Activated T-cell treated with anti-CD3 and anti-CD28 coated beads for 48 hours (primary cell): ENCODE data around the gene SLC35A1.
"Not testable (repeated sequence)": the region's sequence is repeated elsewhere in the genome, so short reads cannot be mapped to it uniquely, and the experiment has no call there.

Experiments used
- DNase-seq: peaks from one replicate; pipeline ENCODE4 v3.0.0-alpha.2; 2020; ENCODE audit warnings: low read depth

Gene SLC35A1, protein sequence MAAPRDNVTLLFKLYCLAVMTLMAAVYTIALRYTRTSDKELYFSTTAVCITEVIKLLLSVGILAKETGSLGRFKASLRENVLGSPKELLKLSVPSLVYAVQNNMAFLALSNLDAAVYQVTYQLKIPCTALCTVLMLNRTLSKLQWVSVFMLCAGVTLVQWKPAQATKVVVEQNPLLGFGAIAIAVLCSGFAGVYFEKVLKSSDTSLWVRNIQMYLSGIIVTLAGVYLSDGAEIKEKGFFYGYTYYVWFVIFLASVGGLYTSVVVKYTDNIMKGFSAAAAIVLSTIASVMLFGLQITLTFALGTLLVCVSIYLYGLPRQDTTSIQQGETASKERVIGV

DNA sequence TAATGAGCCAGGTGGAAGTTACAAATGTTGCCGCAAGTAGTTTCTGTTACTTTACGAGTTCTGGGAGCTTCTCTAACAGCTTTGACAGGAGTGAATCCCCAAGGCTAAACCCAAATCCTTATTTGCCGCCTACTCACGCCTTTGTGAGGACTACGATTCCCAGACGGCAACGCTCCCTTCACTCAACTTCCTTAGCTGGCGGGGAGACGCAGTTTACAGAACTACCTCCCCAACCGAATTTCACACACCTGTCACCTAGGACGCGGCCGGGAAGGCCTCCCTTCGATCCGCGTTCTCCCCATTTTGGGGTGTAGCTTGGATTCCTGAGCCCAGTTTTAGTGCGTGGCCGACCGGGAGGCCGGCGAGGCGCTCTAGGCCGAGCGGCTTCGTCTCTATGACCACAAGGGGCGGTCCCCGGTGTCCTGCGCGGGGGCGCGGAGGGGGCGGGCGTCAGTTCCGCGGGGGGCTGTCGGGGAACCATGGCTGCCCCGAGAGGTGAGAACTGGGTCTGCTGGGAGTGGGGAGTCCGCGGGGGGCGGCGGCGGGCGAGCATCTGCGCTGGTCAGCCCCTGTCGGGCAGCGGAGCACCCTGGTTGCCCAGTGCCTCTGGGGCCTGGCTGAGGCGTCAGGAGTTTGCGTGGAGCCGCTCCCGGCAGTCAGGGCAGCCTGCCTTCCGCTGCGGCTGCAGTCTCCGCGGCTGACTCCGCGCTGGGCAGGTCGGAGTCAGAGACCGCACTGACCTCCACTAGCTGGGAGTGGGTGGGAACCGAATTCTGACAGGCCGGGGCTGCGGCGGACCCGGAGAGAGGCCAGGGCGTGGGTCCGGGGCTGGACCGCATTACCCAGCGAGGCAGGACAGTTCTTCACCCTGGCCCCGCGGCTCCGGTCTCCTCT is at the start of gene SLC35A1:
TSS of gene SLC35A1 (plus strand) at position 450 of the 894 bp plus-strand sequence. CDS start at position 480, 30 bp downstream.
- DNase-seq: peak; percentile 81

DNA sequence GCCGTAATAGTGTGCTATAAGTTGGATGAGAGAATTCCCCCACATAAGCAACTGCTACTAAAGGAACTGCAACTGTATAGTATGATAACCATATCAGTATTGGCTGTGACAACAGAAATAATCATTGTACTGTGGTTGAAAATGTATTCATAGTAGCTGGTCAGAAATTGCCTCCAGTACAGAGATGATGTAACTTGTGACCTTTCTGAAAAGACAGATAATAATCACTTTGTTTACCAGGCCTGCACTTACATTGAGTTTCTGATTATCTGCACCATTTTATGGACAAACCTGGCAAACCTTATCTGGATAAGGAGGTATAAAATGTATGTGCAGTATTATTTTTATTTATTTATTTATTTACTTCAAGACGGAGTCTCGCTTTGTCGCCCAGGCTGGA is 46.0 kb upstream of the SLC35A1 start:
- DNase-seq: no peak

DNA sequence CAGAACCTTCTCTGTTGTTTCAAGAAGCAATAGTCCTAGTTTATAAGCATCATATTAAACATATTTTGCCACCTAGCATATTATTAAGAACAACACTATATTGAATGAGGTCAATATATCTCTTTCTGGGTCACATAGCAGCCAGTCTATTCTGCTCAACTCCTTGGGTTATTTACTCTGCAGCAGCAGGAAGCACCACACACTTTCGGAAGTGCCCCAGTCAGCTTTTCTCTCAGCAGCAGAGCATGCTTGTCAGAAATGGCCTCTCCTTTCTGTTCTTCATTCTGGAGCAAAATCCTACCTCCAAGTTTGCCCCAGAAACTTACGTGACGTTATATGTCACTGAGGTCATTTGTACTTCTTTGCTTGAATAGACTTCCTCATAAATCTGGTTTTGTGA is 42.3 kb upstream of the SLC35A1 start:
- no peak for DNase-seq

DNA sequence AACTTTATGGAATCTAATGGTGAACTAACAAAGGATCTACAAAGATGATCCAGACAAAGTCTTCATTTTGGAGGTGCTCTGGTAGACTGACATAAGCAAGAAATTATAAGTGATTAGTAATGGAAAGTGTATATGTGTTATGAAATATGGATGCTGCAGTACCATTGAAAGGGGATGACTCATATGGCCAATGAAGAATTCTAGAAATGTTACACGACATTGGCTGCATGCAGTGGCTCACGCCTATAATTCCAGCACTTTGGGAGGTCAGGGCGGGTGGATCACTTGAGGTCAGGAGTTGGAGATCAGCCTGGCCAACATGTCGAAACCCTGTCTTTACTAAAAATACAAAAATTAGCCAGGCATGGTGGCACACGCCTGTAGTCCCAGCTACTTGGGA is 41.5 kb upstream of the SLC35A1 start:
- DNase-seq: no peak

DNA sequence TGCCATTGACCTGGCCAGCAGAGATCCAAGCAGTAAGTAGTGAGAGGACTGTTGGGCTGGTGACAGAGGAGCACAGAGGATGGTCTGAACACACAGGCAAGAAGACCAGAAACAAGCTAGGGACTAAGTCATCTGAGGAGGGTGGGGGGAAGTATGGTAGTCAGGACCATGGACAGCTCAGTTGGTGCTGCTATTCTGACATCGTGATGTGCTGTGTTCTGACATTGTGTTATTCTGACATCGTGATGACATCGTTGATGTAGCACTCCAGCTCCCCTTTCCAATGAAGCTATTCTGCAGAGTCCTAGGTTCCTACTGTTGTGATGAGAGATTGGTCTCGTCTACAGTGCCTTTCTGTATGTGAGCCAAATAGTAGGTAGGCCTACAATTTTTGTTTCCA is 36.3 kb upstream of the SLC35A1 start:
- DNase-seq: peak; percentile 15

DNA sequence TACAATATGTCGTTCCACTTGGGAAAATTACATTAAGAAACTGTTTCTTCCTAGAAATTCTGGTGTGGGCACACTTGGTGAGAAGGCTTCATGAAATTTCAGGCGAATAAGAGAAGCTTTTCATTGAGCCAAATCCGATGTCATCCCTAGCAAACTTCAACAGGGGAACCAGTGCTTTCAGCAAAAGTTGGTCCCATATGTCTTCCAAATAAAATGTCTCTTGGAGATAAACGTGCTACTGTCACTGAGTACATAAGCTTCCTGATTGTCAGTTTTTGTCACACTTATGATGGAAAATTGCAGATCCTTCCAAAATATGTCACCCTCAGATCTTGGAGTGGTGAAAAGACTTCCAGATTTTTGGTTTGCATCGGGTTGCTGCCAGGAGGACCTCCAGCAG is 31.1 kb upstream of the SLC35A1 start:
- no peak for DNase-seq

DNA sequence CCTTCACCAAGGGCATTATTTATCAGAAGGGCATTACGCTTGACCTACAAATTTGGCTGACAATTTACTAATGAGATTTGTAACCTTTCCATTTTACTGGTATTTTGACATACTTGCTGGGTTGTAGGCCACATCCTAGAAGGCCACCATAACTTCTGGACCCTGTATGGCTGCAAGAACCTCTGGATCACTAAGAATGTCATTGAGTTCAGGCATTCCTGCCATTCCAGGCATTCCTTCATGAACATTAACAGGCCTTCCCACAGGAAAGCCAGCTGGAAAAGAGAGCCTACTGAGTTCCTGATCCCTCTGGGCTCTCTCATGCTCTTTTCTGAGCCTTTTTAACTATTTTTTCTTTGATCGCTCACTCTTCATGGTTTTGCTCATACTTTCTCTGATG is 28.4 kb upstream of the SLC35A1 start:
- DNase-seq: no peak

DNA sequence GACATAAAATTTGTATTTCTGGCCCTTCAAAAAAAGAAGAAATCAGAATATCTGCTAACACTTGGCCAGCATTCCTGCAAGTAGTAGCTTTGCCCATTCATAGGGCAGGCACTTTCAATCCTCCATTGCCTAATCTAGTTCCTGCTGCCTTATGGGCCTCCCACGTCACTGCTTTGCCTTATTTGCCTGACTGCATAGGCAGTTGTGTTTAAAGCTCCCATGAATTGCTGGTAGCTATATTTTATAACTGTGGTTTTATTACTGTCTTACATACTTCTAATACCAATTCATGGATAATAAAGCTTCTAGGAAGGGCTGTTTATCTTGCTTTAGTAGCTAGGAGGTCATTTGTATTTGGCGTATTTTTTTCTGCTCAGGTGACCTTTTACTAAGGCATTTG is 7.7 kb upstream of the SLC35A1 start:
- DNase-seq: no peak

DNA sequence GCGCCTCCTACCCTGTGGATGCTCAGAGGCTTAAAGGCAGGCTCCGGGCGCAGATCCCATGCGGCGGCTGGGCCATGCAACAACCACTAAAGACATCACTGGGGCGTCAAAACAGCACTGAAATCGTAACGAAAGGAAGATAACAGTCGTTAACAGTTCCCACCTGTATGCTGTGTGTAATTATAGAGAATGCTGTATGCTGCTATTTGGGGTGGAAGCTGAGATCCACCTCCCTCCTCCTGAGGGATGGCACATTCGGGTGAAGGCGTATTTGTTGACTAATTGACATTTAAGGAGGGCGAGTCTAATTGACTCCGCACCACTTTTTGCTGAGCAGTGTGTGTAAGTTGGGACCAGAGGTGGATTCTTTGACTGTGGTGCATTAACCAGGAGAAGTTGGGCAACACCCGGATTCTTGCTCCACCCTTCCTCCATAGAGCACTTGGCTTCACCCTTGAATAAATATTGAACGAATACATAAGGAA is 687 bp downstream of the SLC35A1 start:
- DNase-seq: no peak

DNA sequence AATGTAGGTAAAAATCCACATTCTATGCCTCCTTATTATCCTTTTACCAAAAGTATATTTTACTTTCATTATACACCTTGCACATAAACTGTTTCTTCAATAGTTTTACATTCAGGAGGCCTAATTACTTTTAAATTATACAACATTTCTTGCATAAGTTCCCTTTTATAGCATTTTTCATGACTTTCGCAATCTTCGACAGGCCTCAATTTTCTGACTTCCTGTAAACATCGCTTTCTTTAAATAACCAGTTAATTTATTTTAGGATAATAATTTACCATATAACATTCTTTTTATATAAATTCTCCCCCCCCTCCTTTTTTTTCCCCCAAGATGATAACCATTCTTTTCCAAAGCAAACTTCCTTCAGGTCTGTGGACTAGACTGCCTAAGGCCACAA is 9.2 kb downstream of the SLC35A1 start:
- no peak for DNase-seq

DNA sequence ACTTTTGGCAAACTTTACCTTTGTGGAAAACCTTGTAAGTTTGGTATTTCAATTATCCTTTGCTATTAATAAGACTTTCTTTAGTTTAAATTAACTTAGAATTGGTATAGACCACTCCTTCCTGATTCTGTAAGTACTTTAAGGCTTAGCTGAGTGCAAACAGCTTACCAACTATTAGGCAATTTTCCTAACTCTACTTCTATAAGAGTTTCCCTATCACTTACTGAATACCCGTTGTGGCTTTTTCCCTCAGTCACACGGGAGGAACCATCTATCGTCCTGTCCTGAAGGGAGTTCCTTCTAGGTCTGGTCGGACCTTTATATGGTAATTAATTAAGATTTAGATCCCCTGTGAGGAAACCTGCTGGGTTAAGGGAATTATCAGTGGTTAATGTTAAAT is 9.6 kb downstream of the SLC35A1 start:
- DNase-seq: no peak

DNA sequence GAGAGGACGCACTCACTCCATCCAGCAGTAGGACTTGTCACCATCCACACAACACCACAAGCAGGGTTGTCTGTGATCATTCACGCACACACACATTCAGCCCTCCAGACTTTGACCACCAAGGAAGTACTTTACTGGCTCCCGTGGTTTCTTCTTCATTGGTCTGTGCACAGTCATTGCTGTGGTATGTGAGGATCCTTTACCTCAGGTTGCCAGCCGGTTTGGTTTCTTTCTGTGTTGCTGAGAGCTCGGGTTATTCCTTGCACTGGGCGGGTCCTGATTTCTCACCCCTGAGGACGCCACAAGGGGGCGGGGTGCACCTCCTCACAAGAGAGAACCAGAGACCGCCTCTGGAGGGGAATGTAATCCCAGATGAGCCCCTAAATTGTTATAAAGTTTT is 11.2 kb downstream of the SLC35A1 start:
- no peak for DNase-seq

DNA sequence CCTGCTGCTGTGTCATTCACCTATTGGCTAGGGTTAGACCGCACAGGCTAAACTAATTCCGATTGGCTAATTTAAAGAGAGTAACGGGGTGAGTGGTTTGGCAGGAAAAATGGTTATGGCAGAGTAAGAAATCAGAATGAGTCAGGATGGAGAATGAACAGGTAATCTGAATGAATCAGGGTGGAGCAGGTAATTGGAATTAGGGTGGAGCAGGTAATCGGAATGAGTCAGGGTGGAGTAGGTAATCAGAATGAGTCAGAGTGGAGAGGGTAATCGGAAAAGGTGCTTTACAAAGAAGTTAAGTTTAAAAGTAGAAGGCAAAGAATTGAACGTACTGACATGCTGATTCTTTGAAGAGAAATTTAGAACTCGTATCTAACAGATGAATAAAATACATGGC is 11.7 kb downstream of the SLC35A1 start:
- no peak for DNase-seq

DNA sequence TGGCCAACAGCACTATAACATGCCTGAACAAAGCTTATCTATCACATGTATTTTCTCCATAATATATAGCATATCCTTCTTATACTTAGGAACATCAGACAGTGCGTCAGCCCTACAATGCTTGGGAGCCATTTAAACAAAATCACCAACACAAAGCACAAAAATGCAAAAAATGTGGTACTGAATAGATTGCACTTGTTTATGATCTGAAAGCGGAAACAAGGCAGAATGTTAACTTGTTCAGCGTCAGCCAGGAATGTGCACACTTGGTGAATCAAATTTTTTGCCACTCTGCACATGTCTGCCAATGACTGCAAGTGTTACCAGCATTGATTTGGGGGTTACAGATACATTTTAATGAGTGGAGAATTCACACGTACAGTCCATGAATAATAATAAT is 14.8 kb downstream of the SLC35A1 start:
- no peak for DNase-seq

DNA sequence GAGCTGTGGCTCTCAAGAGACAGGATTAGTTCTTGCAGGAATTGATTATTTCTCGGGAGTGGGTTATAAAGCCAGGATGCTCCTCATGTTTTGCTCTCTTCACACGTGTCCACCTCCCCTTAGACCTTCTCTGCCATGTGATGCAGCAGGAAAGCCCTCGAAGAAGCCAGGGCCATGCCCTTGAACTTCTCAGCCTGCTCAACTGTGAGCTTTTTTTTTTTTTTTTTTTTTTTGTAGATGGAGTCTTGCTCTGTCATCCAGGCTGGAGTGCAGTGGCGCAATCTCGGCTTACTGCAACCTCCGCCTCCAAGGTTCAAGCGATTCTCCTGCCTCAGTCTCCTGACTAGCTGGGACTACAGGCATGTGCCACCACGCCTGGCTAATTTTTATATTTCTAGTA is 16.6 kb downstream of the SLC35A1 start:
- not testable (repeated sequence) for DNase-seq

DNA sequence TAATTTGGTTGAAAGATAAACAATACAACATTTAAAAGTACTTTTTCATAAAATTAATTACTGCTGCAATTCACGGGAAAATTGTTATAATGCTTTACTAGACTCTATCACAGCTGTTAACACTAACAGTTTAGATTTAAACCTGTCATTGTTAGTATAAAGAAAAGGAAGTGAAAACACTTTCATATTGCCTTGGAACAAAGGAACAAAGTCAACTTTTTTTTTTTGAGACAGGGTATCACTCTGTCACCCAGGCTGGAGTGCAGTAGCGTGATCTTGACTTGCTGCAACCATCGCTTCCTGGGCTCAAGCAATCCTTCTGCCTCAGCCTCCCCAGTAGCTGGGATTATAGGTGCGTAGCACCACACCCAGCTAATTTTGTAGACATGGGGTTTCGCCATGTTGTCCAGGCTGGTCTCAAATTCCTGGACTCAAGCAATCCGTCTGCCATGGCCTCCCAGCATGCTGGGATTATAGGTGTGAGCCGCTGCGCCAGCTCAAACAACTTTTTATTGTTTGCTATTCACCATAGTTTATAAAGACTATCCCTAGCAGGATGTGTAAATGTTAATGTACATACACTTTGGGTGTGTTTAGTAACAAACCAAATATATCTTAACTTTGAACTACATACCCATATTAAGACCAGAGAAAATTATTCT is 22.1 kb downstream of the SLC35A1 start:
- DNase-seq: no peak

DNA sequence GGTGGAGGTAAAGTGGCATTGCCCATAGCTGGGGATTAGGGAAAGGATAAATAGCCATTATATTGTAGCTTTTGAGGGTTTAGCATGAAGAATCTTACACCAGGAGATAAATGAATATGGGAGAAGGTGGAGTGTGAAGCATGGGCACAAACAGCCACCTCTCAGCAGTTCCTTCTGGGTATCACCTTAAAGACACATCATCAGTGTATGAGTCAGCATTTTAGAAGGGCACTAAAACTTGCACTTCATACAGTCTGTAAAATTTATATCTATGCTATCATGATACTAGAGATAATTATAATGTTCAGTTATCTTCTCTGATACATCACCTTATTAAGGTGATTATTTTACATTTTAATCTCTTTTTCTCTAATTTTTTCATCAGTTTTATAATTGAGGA is 25.3 kb downstream of the SLC35A1 start:
- no peak for DNase-seq

DNA sequence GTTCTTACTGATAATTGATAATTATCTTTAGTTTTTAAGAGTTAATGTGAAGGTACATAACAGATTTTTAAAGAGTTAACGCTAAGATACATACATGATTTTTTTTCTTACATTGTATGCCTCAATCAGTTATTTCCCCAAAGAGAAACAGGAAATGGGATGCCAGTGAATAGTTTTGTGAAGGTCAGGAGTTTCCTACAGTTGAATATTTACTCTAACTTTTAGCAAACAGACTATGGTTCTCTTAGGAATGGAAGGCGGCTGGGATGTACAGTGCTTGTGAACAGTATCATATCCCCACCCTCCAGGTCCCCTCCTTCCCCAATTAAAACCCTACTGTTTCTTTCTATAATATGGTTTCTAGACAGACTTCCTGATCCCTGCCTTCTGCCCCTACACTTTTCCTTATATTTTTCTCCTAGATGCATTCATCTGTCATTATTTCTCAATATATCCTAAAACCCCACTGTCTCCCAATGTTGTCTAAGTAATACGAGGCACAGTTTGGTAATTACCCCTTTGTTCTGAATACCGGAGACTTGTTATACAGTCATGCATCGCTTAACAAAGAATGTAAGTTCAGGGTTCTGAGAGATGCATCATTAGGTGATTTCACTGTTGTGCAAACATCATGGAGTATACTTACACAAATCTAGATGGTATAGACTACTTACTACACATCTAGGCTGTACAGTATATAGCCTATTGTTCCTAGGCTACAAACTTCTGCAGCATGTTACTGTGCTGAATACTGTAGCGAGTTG is 29.2 kb downstream of the SLC35A1 start:
- DNase-seq: no peak

DNA sequence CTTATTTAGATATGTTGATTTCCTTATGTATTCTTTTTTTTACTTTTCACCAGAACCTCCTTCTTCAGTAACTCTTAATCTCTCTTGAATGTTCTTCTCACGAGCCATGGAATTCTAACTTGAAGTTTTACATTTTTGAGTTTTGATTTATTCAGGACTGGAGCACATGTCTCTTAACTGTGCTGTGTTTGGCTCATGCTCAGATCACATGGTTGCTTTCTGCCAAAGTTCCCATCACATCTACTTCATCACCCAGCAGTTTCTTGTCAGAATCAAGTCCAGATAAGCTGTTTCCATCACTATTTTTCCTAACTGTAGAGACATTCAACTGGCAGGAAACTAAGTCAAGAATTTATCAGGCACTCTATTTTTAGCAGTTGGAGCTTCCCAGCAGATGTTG is 31.7 kb downstream of the SLC35A1 start:
- no peak for DNase-seq

DNA sequence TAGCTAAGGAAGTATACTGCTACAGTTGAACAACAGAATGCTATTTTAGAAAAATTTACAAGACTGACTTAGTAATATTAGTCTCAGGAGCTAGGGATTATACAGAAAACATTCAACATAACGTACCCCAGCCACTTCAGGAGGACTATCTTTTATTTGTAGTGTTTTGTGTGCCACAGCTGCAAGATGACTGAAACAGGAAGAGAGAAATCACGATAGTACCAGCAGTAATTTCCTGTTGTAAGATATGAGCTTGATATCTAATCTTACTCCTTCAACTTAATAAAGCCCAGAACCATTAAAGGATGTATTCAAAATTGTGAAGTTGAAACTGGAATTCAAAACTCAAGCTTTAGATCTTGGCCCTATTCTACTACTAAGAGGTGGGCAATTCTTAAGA is 42.1 kb downstream of the SLC35A1 start:
- no peak for DNase-seq

DNA sequence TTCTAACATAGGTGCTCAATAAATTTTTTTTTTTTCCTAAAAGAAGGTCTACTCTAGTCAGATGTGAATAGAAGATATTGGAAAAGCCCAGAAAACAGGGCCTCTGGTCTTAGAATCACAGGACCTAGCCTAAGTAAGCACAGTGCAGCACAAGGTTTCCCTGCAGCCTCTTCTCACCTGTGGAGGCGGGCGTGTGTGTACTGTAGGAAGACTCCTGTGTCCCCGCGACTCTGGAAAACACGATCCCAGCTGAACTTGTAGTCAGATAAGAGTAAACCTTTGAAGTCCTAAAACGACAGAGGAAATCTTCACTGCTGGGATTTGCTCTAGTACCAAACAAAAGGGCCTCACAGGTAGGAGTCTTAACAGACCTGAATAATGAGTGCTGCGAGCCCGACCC is 45.7 kb downstream of the SLC35A1 start:
- no peak for DNase-seq

DNA sequence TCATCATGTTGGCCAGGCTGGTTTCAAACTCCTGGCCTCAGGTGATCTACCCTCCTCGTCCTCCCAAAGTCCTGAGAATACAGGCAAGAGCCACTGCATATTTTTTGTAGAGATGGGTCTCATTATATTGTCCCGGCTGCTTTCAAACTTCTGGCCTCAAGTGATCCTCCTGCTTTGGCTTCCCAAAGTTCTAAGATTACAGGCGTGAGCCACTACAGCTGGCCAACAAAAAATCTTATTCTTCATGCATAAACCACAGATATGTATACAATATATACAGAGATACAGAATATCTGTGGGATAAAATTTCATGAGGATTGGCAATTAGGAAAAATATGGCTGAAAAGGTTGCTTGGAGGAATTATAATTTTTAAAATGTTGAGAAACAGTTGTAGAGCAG is 49.9 kb downstream of the SLC35A1 start:
- DNase-seq: no peak
